PC-9 (cell line): ENCODE data around the gene IFNLR1.

Experiments used
- CTCF ChIP-seq: fragments of 200-600 bp; sonication (generic); conservative IDR thresholded peaks from 2 replicates; pipeline ENCODE4 v1.6.1; 2017; ENCODE audit warnings: mixed run types, antibody characterized with exemption, mild to moderate bottlenecking, moderate library complexity
- EZH2 ChIP-seq: fragments of 200-600 bp; sonication (generic); IDR thresholded peaks from 2 replicates; pipeline ENCODE4 v1.8.0; 2017; ENCODE audit warnings: antibody characterized with exemption, low read depth

- TF ChIP-seq EZH2: no peak
- TF ChIP-seq CTCF: no peak
These were observed 67.6 kb downstream of the IFNLR1 start for GRCh38 chr1:24119489-24119858.
